Keratinocyte (primary cell): ENCODE data around the gene NCKAP5. TPM values are rescaled to one million over a fixed set of nuclear protein-coding genes. Genes with fewer than 3 reads are reported as not detected.
A peak's percentile ranks its signal among the peaks of the same experiment; 100 is the strongest.

Experiments
- DNase-seq: peaks from one replicate; pipeline ENCODE4 v3.0.0-alpha.2; 2011; ENCODE audit warnings: low read depth, missing footprints, low spot score
- FAIRE-seq: peaks from 2 replicates; lab custom pipeline; 2011; peaks lifted over from hg19 to GRCh38; lab: Jason Lieb, UNC
- H2AFZ ChIP-seq: 2 replicates; pipeline ENCODE4 v1.6.0; 2012; ENCODE audit warnings: low read length, control low read depth, inconsistent platforms; ENCODE audit not compliant: control insufficient read depth
- H3K27ac ChIP-seq: 2 replicates; pipeline ENCODE4 v1.5.1; 2011; ENCODE audit warnings: low read length; ENCODE audit not compliant: control insufficient read depth, insufficient read depth
- H3K27me3 ChIP-seq: 3 replicates; pipeline ENCODE4 v1.6.0; 2011; ENCODE audit warnings: low read length; ENCODE audit not compliant: control insufficient read depth, insufficient read depth; ENCODE audit errors: extremely low read depth
- H3K36me3 ChIP-seq, 2 experiments: 2 replicates in 1 of 2; 3 replicates in 1 of 2; pipeline ENCODE4 v1.5.1; 2011; ENCODE audit warnings: low read length in 2 of 2, mild to moderate bottlenecking in 1 of 2; ENCODE audit not compliant: control insufficient read depth in 2 of 2, insufficient read depth in 2 of 2; ENCODE audit errors: extremely low read depth in 1 of 2
- H3K4me1 ChIP-seq: 3 replicates; pipeline ENCODE4 v1.5.1; 2011; ENCODE audit warnings: low read length; ENCODE audit not compliant: control insufficient read depth, insufficient read depth; ENCODE audit errors: extremely low read depth
- H3K4me2 ChIP-seq: 3 replicates; pipeline ENCODE4 v1.6.0; 2011; ENCODE audit warnings: low read depth, low read length; ENCODE audit not compliant: control insufficient read depth, insufficient read depth; ENCODE audit errors: extremely low read depth
- H3K4me3 ChIP-seq, 3 experiments: fragments of 200-600 bp in 1 of 3; sonication (generic) in 1 of 3; 2 replicates in 2 of 3; 3 replicates in 1 of 3; pipeline ENCODE4 v1.5.1; 2011 to 2016; ENCODE audit warnings: low read length in 3 of 3, mild to moderate bottlenecking in 3 of 3, control low read depth in 2 of 3, inconsistent platforms in 1 of 3, low read depth in 1 of 3, mixed read lengths in 1 of 3, mixed run types in 1 of 3, moderate library complexity in 1 of 3; ENCODE audit not compliant: control insufficient read depth in 2 of 3, insufficient read depth in 2 of 3; ENCODE audit errors: extremely low read depth in 1 of 3
- H3K79me2 ChIP-seq: 2 replicates; pipeline ENCODE4 v1.6.0; 2012; ENCODE audit warnings: low read length; ENCODE audit not compliant: control insufficient read depth, insufficient read depth
- H3K9ac ChIP-seq: 3 replicates; pipeline ENCODE4 v1.6.0; 2011; ENCODE audit warnings: low read length; ENCODE audit not compliant: control insufficient read depth, insufficient read depth; ENCODE audit errors: extremely low read depth
- H3K9me1 ChIP-seq: 3 replicates; pipeline ENCODE4 v1.6.0; 2011; ENCODE audit warnings: low read length; ENCODE audit not compliant: control insufficient read depth, insufficient read depth; ENCODE audit errors: extremely low read depth
- H3K9me3 ChIP-seq: 2 replicates; pipeline ENCODE4 v1.5.1; 2012; ENCODE audit warnings: low read depth, low read length; ENCODE audit not compliant: control insufficient read depth
- H4K20me1 ChIP-seq: 3 replicates; pipeline ENCODE4 v1.6.0; 2011; ENCODE audit warnings: low read length; ENCODE audit not compliant: control insufficient read depth, insufficient read depth; ENCODE audit errors: extremely low read depth
- CTCF ChIP-seq, 3 experiments: IDR thresholded peaks in 1 of 3; conservative IDR thresholded peaks in 1 of 3; optimal IDR thresholded peaks in 1 of 3; 2 replicates in 2 of 3; 3 replicates in 1 of 3; pipeline versions ENCODE3 to v1.5.1; 2011; ENCODE audit warnings: low read length in 3 of 3, mild to moderate bottlenecking in 3 of 3, moderate library complexity in 2 of 3, control low read depth in 1 of 3, inconsistent platforms in 1 of 3; ENCODE audit not compliant: insufficient read depth in 2 of 3; ENCODE audit errors: extremely low read depth in 1 of 3
- EZH2 ChIP-seq: IDR thresholded peaks from one replicate; pipeline ENCODE4 v1.6.1; 2012; ENCODE audit warnings: inconsistent platforms, mild to moderate bottlenecking, low read length, moderate library complexity
- dilution Hi-C: fragments of 300-500 bp; cut with MboI; formaldehyde crosslinking; loops from one replicate; pipeline ENCODE4 v1.7.0; 2020; ENCODE audit warnings: low sequenced_read_pairs; ENCODE audit not compliant: extremely low pct_ligation_motif_present
- polyA plus RNA-seq, 5 experiments: library from polyadenylated mRNA; depleted of rRNA in 3 of 5; stranded (reverse) in 3 of 5; stranded (forward) in 1 of 5; unstranded in 1 of 5; fragments of >200 nt; gene quantifications; 1 replicate in 1 of 5; 2 replicates in 3 of 5; 3 replicates in 1 of 5; pipeline versions ENCODE4 v1.2.1 to v1.2.3, GENCODE V29; 2011 to 2012; ENCODE audit warnings: missing spikeins in 2 of 5, low read depth in 1 of 5, low replicate concordance in 1 of 5

Gene NCKAP5
- polyA plus RNA-seq, 1 donor (not counting 4 experiments of a cell fraction or from before 2014, with no cell fraction given): 3.6 TPM

GRCh38 chr2:133457861-133458260, 110.4 kb downstream of the NCKAP5 start:
- DNase-seq (no peak), FAIRE-seq (no peak)
- Histone ChIP-seq H2AFZ (no peak overlapping the region), H3K9me1 (no peaks in the 10 kb centered on the region), H3K36me3 (no peaks in the 10 kb centered on the region), H4K20me1 (no peaks in the 10 kb centered on the region), H3K27ac (peak overlapping the region; percentile 62), H3K9me3 (no peaks in the 10 kb centered on the region), H3K79me2 (no peaks in the 10 kb centered on the region), H3K9ac (no peak overlapping the region), H3K4me1 (peaks cover 8% of the 10 kb centered on the region), H3K27me3 (no peaks in the 10 kb centered on the region), H3K4me3 (no peak overlapping the region), H3K4me2 (no peak overlapping the region)
- dilution Hi-C loops: no loop called here
- TF ChIP-seq CTCF (optimal IDR thresholded peaks at IDR 0.05 in 1 of 3, IDR thresholded peaks at IDR 0.05 in 1 of 3, conservative IDR thresholded peaks at IDR 0.05 in 1 of 3; ENCODE audit: extremely low read depth in 1 of 3, insufficient read depth in 2 of 3, low read length in 3 of 3): no peak
- TF ChIP-seq EZH2: no peak

- H3K4me3 ChIP-seq: no peak overlapping the region
- DNase-seq (no peak), FAIRE-seq (no peak)
- no peaks in the 10 kb centered on the region for H3K79me2 ChIP-seq
- no peak overlapping the region for H3K27ac ChIP-seq
- H2AFZ ChIP-seq: no peak overlapping the region
- TF ChIP-seq CTCF (optimal IDR thresholded peaks at IDR 0.05 in 1 of 3, IDR thresholded peaks at IDR 0.05 in 1 of 3, conservative IDR thresholded peaks at IDR 0.05 in 1 of 3; ENCODE audit: extremely low read depth in 1 of 3, insufficient read depth in 2 of 3, low read length in 3 of 3) (no peak), EZH2 (no peak)
- no peaks in the 10 kb centered on the region for H3K27me3 ChIP-seq
- no peaks in the 10 kb centered on the region for H3K9me1 ChIP-seq
- peaks cover 15% of the 10 kb centered on the region for H3K4me1 ChIP-seq
- H3K36me3 ChIP-seq: no peaks in the 10 kb centered on the region
- dilution Hi-C loops: no loop called here
- H3K4me2 ChIP-seq: no peak overlapping the region
- no peaks in the 10 kb centered on the region for H3K9me3 ChIP-seq
- no peaks in the 10 kb centered on the region for H4K20me1 ChIP-seq
- no peak overlapping the region for H3K9ac ChIP-seq
Observed at GRCh38 chr2:133456971-133457370, 111.3 kb downstream of the NCKAP5 start.
